ENCODE data around the gene RERE.
"Not testable (repeated sequence)": the region's sequence is repeated elsewhere in the genome, so short reads cannot be mapped to it uniquely, and the experiment has no call there.

Gene RERE

DNA sequence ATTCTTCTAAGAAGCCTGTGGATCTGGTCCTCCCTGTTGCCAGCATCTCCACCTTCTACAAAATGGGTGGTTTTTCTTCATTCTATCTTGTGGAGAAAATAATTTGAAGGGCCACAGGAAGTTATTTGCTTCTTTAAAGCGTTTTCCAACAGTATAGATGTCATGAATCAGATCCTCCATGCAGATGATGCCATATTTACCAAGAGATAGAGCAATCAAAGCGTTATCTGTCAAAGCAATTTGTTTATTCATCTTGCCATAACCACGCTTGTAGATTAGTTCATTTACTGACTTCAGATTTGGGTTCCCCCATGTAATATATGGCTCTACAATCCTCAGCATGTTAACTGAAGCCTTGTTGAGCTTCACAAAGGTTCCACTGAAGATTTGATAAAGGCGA lies 31.2 kb downstream of the RERE start:
- not testable (repeated sequence) for H3K9me3 ChIP-seq (ENCODE audit: control insufficient read depth in 2 of 2, low read length in 2 of 2); H3K27me3 ChIP-seq (ENCODE audit: control insufficient read depth in 2 of 2, insufficient read depth in 2 of 2, low read length in 2 of 2); H3K4me3 ChIP-seq (ENCODE audit: low read length in 2 of 2); H3K27ac ChIP-seq (ENCODE audit: low read depth in 2 of 2, low read length in 2 of 2); H3K36me3 ChIP-seq (ENCODE audit: control insufficient read depth in 2 of 2, insufficient read depth in 2 of 2, low read length in 2 of 2); H3K9ac ChIP-seq (ENCODE audit: low read depth in 1 of 2, low read length in 2 of 2)
- peaks cover 0 to 15% of the 10 kb centered on the region in 2 donors for H3K4me1 ChIP-seq (ENCODE audit: control insufficient read depth in 2 of 2, insufficient read depth in 2 of 2, low read length in 2 of 2)

DNA sequence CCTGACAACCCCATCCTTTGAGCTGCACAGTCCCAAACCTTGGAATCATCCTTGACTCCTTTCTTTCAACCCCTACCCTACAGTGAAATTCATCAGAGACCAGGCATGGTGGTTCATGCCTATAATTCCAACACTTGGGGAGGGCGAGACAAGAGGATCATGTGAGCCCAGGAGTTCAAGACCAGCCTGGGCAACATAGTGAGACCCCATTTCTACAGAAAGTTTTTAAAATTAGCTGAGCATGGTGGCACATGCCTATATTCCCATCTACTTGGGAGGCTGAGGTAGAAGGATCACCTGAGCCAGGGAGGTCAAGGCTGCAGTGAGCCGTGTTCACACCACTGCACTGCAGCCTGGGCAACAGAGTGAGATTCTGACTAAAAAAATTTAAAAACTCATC lies 34.5 kb downstream of the RERE start:
- no peak overlapping the region for H3K27ac ChIP-seq (ENCODE audit: low read depth in 2 of 2, low read length in 2 of 2)
- no peaks in the 10 kb centered on the region for H3K27me3 ChIP-seq (ENCODE audit: control insufficient read depth in 2 of 2, insufficient read depth in 2 of 2, low read length in 2 of 2)
- no peak overlapping the region for H3K9ac ChIP-seq (ENCODE audit: low read depth in 1 of 2, low read length in 2 of 2)
- no peaks in the 10 kb centered on the region for H3K9me3 ChIP-seq (ENCODE audit: control insufficient read depth in 2 of 2, low read length in 2 of 2)
- H3K4me1 ChIP-seq (ENCODE audit: control insufficient read depth in 2 of 2, insufficient read depth in 2 of 2, low read length in 2 of 2), result peaks cover 0 to 13% of the 10 kb centered on the region in 2 donors
- H3K36me3 ChIP-seq (ENCODE audit: control insufficient read depth in 2 of 2, insufficient read depth in 2 of 2, low read length in 2 of 2), result no peaks in the 10 kb centered on the region
- H3K4me3 ChIP-seq (ENCODE audit: low read length in 2 of 2), result no peak overlapping the region

DNA sequence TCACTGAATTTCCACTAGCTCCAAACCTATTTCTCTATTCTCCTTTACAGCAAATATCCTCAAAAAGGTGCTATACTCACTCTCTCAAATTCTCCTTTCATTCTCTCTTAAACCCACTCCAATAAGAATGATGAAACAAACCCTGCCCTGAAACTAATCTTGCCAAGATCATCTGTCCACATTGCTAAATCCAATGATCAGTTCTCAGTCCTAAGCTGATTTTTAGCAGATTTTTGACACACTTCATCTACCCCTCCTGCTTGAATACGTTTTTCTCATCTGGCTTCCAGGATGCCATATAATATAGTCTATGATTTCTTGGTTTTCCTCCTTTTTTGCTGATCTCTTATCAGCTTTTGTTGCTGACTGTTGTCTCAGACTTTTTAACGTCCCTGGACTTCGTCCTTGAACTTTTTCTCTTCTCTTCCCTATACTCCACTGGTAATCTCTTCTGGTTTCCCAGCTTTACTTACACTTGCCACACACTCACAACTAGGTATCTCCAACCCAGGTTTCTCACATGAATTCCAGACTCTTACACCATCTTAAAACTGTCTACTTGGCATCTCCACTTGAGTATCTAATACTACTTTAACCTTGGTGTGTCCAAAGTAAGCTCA lies 35.3 kb downstream of the RERE start:
- H3K27ac ChIP-seq (ENCODE audit: low read depth in 2 of 2, low read length in 2 of 2), result no peak overlapping the region

GRCh38 chr1:8780405-8780804 lies 37.0 kb downstream of the RERE start:
- H3K4me1 ChIP-seq (ENCODE audit: control insufficient read depth in 2 of 2, insufficient read depth in 2 of 2, low read length in 2 of 2), result peaks cover 0 to 6% of the 10 kb centered on the region in 2 donors
- no peaks in the 10 kb centered on the region for H3K36me3 ChIP-seq (ENCODE audit: control insufficient read depth in 2 of 2, insufficient read depth in 2 of 2, low read length in 2 of 2)
- no peak overlapping the region for H3K27ac ChIP-seq (ENCODE audit: low read depth in 2 of 2, low read length in 2 of 2)
- H3K27me3 ChIP-seq (ENCODE audit: control insufficient read depth in 2 of 2, insufficient read depth in 2 of 2, low read length in 2 of 2), result no peaks in the 10 kb centered on the region
- no peaks in the 10 kb centered on the region for H3K9me3 ChIP-seq (ENCODE audit: control insufficient read depth in 2 of 2, low read length in 2 of 2)
- no peak overlapping the region for H3K9ac ChIP-seq (ENCODE audit: low read depth in 1 of 2, low read length in 2 of 2)
- no peak overlapping the region for H3K4me3 ChIP-seq (ENCODE audit: low read length in 2 of 2)

More for the DNA sequence above, 35.3 kb downstream of the RERE start:
- no peak overlapping the region for H3K4me3 ChIP-seq (ENCODE audit: low read length in 2 of 2)
- H3K9ac ChIP-seq (ENCODE audit: low read depth in 1 of 2, low read length in 2 of 2), result no peak overlapping the region
- H3K36me3 ChIP-seq (ENCODE audit: control insufficient read depth in 2 of 2, insufficient read depth in 2 of 2, low read length in 2 of 2), result no peaks in the 10 kb centered on the region
- peaks cover 0 to 11% of the 10 kb centered on the region in 2 donors for H3K4me1 ChIP-seq (ENCODE audit: control insufficient read depth in 2 of 2, insufficient read depth in 2 of 2, low read length in 2 of 2)
- no peaks in the 10 kb centered on the region for H3K9me3 ChIP-seq (ENCODE audit: control insufficient read depth in 2 of 2, low read length in 2 of 2)
- no peaks in the 10 kb centered on the region for H3K27me3 ChIP-seq (ENCODE audit: control insufficient read depth in 2 of 2, insufficient read depth in 2 of 2, low read length in 2 of 2)

GRCh38 chr1:8777867-8778266 lies 39.6 kb downstream of the RERE start:
- Histone ChIP-seq H3K27me3 (ENCODE audit: control insufficient read depth in 2 of 2, insufficient read depth in 2 of 2, low read length in 2 of 2) (no peaks in the 10 kb centered on the region), H3K36me3 (ENCODE audit: control insufficient read depth in 2 of 2, insufficient read depth in 2 of 2, low read length in 2 of 2) (no peaks in the 10 kb centered on the region), H3K4me1 (ENCODE audit: control insufficient read depth in 2 of 2, insufficient read depth in 2 of 2, low read length in 2 of 2) (peaks cover 0 to 6% of the 10 kb centered on the region in 2 donors), H3K9ac (ENCODE audit: low read depth in 1 of 2, low read length in 2 of 2) (no peak overlapping the region), H3K4me3 (ENCODE audit: low read length in 2 of 2) (no peak overlapping the region), H3K9me3 (ENCODE audit: control insufficient read depth in 2 of 2, low read length in 2 of 2) (no peaks in the 10 kb centered on the region), H3K27ac (ENCODE audit: low read depth in 2 of 2, low read length in 2 of 2) (no peak overlapping the region)

DNA sequence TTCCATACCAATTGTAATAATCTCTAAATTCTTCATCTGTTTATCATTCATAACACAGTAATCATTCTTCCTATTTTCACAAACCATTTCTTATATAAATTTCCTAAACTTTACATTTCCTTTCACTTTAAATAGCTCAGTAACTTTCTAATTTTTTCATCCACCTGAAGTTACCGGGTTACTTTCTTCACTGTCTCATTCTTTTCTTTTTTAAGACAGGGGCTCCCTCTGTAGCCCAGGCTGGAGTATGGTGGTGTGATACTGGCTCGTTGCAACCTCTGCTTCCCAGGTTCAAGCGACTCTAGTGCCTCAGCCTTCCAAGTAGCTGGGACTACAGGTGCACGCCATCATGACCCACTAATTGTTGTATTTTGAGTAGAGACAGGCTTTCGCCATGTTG lies 41.3 kb downstream of the RERE start:
- no peak overlapping the region for H3K4me3 ChIP-seq (ENCODE audit: low read length in 2 of 2)
- no peak overlapping the region for H3K27ac ChIP-seq (ENCODE audit: low read depth in 2 of 2, low read length in 2 of 2)
- no peaks in the 10 kb centered on the region for H3K9me3 ChIP-seq (ENCODE audit: control insufficient read depth in 2 of 2, low read length in 2 of 2)
- H3K4me1 ChIP-seq (ENCODE audit: control insufficient read depth in 2 of 2, insufficient read depth in 2 of 2, low read length in 2 of 2), result no peaks in the 10 kb centered on the region
- no peaks in the 10 kb centered on the region for H3K36me3 ChIP-seq (ENCODE audit: control insufficient read depth in 2 of 2, insufficient read depth in 2 of 2, low read length in 2 of 2)
- H3K9ac ChIP-seq (ENCODE audit: low read depth in 1 of 2, low read length in 2 of 2), result no peak overlapping the region
- H3K27me3 ChIP-seq (ENCODE audit: control insufficient read depth in 2 of 2, insufficient read depth in 2 of 2, low read length in 2 of 2), result no peaks in the 10 kb centered on the region

GRCh38 chr1:8767006-8767405 lies 50.4 kb downstream of the RERE start:
- H3K9ac ChIP-seq (ENCODE audit: low read depth in 1 of 2, low read length in 2 of 2), result no peak overlapping the region
- H3K4me3 ChIP-seq (ENCODE audit: low read length in 2 of 2), result no peak overlapping the region
- H3K27ac ChIP-seq (ENCODE audit: low read depth in 2 of 2, low read length in 2 of 2), result no peak overlapping the region
- no peaks in the 10 kb centered on the region for H3K27me3 ChIP-seq (ENCODE audit: control insufficient read depth in 2 of 2, insufficient read depth in 2 of 2, low read length in 2 of 2)
- H3K9me3 ChIP-seq (ENCODE audit: control insufficient read depth in 2 of 2, low read length in 2 of 2), result no peaks in the 10 kb centered on the region
- no peaks in the 10 kb centered on the region for H3K4me1 ChIP-seq (ENCODE audit: control insufficient read depth in 2 of 2, insufficient read depth in 2 of 2, low read length in 2 of 2)
- no peaks in the 10 kb centered on the region for H3K36me3 ChIP-seq (ENCODE audit: control insufficient read depth in 2 of 2, insufficient read depth in 2 of 2, low read length in 2 of 2)

DNA sequence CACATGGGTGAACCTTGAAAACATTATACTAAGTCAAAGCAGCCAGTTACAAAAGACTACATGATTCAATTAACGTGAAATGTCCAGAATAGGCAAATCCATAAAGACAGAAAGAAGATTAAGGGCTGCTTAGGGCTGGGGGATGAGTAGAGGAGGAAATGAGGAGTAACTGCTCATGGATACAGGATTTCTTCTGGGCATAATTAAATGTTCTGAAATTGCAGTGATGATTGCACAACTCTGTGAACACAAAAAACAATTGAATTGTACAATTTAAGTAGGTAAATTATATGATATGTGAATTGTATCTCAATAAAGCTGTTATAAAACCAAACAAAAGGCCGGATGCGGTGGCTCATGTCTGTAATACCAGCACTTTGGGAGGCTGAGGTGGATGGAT lies 52.2 kb downstream of the RERE start:
- H3K9ac ChIP-seq (ENCODE audit: low read depth in 1 of 2, low read length in 2 of 2), result no peak overlapping the region
- H3K4me3 ChIP-seq (ENCODE audit: low read length in 2 of 2), result no peak overlapping the region
- H3K36me3 ChIP-seq (ENCODE audit: control insufficient read depth in 2 of 2, insufficient read depth in 2 of 2, low read length in 2 of 2), result no peaks in the 10 kb centered on the region
- H3K27ac ChIP-seq (ENCODE audit: low read depth in 2 of 2, low read length in 2 of 2), result no peak overlapping the region
- H3K27me3 ChIP-seq (ENCODE audit: control insufficient read depth in 2 of 2, insufficient read depth in 2 of 2, low read length in 2 of 2), result no peaks in the 10 kb centered on the region
- no peaks in the 10 kb centered on the region for H3K9me3 ChIP-seq (ENCODE audit: control insufficient read depth in 2 of 2, low read length in 2 of 2)
- H3K4me1 ChIP-seq (ENCODE audit: control insufficient read depth in 2 of 2, insufficient read depth in 2 of 2, low read length in 2 of 2), result no peaks in the 10 kb centered on the region

- Histone ChIP-seq H3K9me3 (ENCODE audit: control insufficient read depth in 2 of 2, low read length in 2 of 2) (no peaks in the 10 kb centered on the region), H3K27ac (ENCODE audit: low read depth in 2 of 2, low read length in 2 of 2) (no peak overlapping the region), H3K27me3 (ENCODE audit: control insufficient read depth in 2 of 2, insufficient read depth in 2 of 2, low read length in 2 of 2) (no peaks in the 10 kb centered on the region), H3K4me1 (ENCODE audit: control insufficient read depth in 2 of 2, insufficient read depth in 2 of 2, low read length in 2 of 2) (no peaks in the 10 kb centered on the region), H3K36me3 (ENCODE audit: control insufficient read depth in 2 of 2, insufficient read depth in 2 of 2, low read length in 2 of 2) (no peaks in the 10 kb centered on the region), H3K4me3 (ENCODE audit: low read length in 2 of 2) (no peak overlapping the region), H3K9ac (ENCODE audit: low read depth in 1 of 2, low read length in 2 of 2) (no peak overlapping the region)
These were observed 53.0 kb downstream of the RERE start for GRCh38 chr1:8764293-8764937.

DNA sequence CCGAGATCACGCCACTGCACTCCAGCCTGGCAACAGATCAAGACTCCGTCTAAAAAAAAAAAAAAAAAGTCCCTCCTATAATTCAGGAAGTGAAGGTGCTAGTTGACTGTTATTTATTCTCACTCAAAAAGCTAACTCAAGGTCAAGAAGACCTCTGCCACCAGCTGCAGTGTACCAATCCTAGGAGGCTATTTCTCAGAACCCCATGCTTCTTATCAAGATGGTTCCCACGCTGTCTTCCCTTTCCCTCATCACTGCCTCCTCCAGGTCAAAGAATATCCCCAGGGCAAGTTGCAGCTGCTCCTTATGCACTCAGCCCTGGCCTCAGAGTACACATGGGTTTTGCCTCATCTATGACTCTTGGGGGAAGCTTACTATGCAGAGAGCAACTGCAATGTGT lies 53.6 kb downstream of the RERE start:
- H3K4me3 ChIP-seq (ENCODE audit: low read length in 2 of 2), result no peak overlapping the region
- no peaks in the 10 kb centered on the region for H3K4me1 ChIP-seq (ENCODE audit: control insufficient read depth in 2 of 2, insufficient read depth in 2 of 2, low read length in 2 of 2)
- H3K27me3 ChIP-seq (ENCODE audit: control insufficient read depth in 2 of 2, insufficient read depth in 2 of 2, low read length in 2 of 2), result no peaks in the 10 kb centered on the region
- H3K9me3 ChIP-seq (ENCODE audit: control insufficient read depth in 2 of 2, low read length in 2 of 2), result no peaks in the 10 kb centered on the region
- H3K27ac ChIP-seq (ENCODE audit: low read depth in 2 of 2, low read length in 2 of 2), result no peak overlapping the region
- no peak overlapping the region for H3K9ac ChIP-seq (ENCODE audit: low read depth in 1 of 2, low read length in 2 of 2)
- no peaks in the 10 kb centered on the region for H3K36me3 ChIP-seq (ENCODE audit: control insufficient read depth in 2 of 2, insufficient read depth in 2 of 2, low read length in 2 of 2)
